ENCODE measurements around the gene CCDC33. TPM values are rescaled to one million over a fixed set of nuclear protein-coding genes. Genes with fewer than 3 reads are reported as not detected.

CCDC33 gene
- total and polyA plus RNA-seq, 2 donors (not counting 1 experiment from before 2014, with no cell fraction given) = not detected

DNA sequence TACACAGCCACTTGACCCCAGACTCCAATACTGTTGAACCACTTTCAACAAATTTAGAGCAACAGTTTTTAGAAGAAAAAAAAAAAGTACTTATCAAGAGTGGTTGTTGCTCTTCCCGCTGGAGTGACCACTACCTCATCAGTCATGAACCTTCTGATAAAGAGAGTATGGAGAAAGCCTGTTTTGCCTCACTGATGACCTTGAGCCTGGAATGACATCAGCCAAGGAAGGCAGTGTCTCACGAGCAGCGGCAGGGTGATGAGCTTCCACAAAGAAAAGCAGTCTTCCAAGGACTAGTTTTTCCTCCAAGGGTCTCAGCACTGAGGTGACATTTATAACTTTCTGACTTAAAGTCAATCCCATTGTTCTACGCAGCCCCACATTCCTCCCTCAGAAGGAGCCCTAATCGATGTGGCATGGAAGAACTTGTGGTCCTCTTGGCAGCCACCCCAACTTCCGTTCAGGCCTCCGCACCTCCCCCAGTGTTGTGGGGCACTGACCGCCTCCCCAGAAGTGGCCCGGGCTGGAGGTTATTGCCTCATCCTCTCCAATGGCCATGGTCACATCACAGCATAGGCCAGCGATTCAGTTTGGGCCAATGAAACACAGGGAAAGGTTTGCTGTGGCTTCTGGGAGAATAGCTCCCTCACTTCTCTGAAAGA is 133.1 kb downstream of the CCDC33 start:
- H3K27ac ChIP-seq (ENCODE audit: low read length in 2 of 2) = no peak overlapping the region
- no peaks in the 10 kb centered on the region for H4K20me1 ChIP-seq (ENCODE audit: control insufficient read depth, insufficient read depth, low read length, poor library complexity, severe bottlenecking)
- ChIA-PET POLR2A (no interaction called here), CTCF (interaction anchor here (0.7 to 23.1 kb wide), 5 partner anchors 9 to 400 kb away, joined by 3 to 855 read pairs (median 4); partner anchors contain the start of gene SEMA7A)
- peaks cover 5% of the 10 kb centered on the region for H3K4me1 Mint-ChIP-seq
- H3K4me3 ChIP-seq (ENCODE audit: control extremely low read depth in 1 of 5, extremely low read depth in 1 of 5, insufficient read depth in 1 of 5, low read depth in 2 of 5, low read length in 4 of 5) = no peak overlapping the region
- no peaks in the 10 kb centered on the region for H3K79me2 ChIP-seq (ENCODE audit: control insufficient read depth, insufficient read depth, low read length)
- H3K9me3 ChIP-seq (ENCODE audit: control extremely low read depth in 1 of 3, control insufficient read depth in 2 of 3, insufficient read depth in 1 of 3, low read length in 2 of 3) = peaks cover 0 to 4% (median 0%) of the 10 kb centered on the region in 3 donors
- peaks cover 14 to 16% of the 10 kb centered on the region in 2 donors for H3K4me1 ChIP-seq (ENCODE audit: control insufficient read depth in 2 of 2, insufficient read depth in 2 of 2, low read length in 2 of 2)
- no peak for TF ChIP-seq EZH2 (IDR thresholded peaks at IDR 0.05; ENCODE audit: borderline replicate concordance, insufficient read depth, low read depth, low read length, poor library complexity, severe bottlenecking)
- TF ChIP-seq, protein P1, sequence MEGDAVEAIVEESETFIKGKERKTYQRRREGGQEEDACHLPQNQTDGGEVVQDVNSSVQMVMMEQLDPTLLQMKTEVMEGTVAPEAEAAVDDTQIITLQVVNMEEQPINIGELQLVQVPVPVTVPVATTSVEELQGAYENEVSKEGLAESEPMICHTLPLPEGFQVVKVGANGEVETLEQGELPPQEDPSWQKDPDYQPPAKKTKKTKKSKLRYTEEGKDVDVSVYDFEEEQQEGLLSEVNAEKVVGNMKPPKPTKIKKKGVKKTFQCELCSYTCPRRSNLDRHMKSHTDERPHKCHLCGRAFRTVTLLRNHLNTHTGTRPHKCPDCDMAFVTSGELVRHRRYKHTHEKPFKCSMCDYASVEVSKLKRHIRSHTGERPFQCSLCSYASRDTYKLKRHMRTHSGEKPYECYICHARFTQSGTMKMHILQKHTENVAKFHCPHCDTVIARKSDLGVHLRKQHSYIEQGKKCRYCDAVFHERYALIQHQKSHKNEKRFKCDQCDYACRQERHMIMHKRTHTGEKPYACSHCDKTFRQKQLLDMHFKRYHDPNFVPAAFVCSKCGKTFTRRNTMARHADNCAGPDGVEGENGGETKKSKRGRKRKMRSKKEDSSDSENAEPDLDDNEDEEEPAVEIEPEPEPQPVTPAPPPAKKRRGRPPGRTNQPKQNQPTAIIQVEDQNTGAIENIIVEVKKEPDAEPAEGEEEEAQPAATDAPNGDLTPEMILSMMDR (IDR thresholded peaks at IDR 0.05) = no peak
- DNase-seq = no peak
- no peaks in the 10 kb centered on the region for H3K9me3 Mint-ChIP-seq (ENCODE audit: insufficient read depth)
- no peak overlapping the region for H3K4me2 ChIP-seq (replicated peaks; ENCODE audit: low read depth, low read length, poor library complexity, severe bottlenecking)
- H3K27me3 Mint-ChIP-seq = peaks cover 32% of the 10 kb centered on the region
- no peaks in the 10 kb centered on the region for H3K36me3 ChIP-seq (replicated peaks in 1 of 2; ENCODE audit: control extremely low read depth in 1 of 2, control insufficient read depth in 1 of 2, extremely low read depth in 1 of 2, insufficient read depth in 2 of 2, low read length in 1 of 2)
- H3K27me3 ChIP-seq (replicated peaks in 1 of 4; ENCODE audit: control extremely low read depth in 1 of 4, control insufficient read depth in 3 of 4, insufficient read depth in 4 of 4, low read length in 3 of 4) = peaks cover 0 to 35% (median 26%) of the 10 kb centered on the region in 4 experiments
- no peak overlapping the region for H3K9ac ChIP-seq (ENCODE audit: low read length)
- H3K27ac Mint-ChIP-seq = no peak overlapping the region
- H2AFZ ChIP-seq (ENCODE audit: insufficient read depth, low read depth, low read length, poor library complexity, severe bottlenecking) = no peak overlapping the region
- WGBS (ENCODE audit: insufficient coverage) = 98% methylated on average over 7 of the region's 10 CpGs
- no peak overlapping the region for H3K4me3 Mint-ChIP-seq
- intact Hi-C loops (cut with micrococcal nuclease) = no loop called here
- ATAC-seq (ENCODE audit: low read depth) = no peak

DNA sequence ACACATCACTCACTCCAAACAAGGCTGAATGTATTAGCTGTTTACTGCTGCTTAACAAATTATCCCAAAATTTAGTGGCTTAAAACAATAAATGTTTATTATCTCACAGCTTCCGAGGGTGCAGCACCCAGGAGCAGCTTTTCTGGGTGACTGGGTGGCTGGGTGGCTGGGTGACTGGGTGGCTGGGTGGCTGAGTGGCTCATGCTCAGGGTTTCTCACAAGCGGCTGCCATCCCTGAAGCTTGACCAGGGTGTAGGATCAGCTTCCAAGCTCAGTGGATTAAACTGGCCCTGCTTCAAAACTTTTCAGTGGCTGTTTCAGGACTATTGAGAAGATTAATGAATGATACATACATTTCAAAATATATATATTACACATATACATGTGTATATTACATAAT is 133.6 kb downstream of the CCDC33 start:
- Histone ChIP-seq H3K9me3 (ENCODE audit: control extremely low read depth in 1 of 3, control insufficient read depth in 2 of 3, insufficient read depth in 1 of 3, low read length in 2 of 3) (peaks cover 0 to 4% (median 0%) of the 10 kb centered on the region in 3 donors), H3K4me1 (ENCODE audit: control insufficient read depth in 2 of 2, insufficient read depth in 2 of 2, low read length in 2 of 2) (peaks cover 18 to 21% of the 10 kb centered on the region in 2 donors), H3K9ac (ENCODE audit: low read length) (no peak overlapping the region), H2AFZ (ENCODE audit: insufficient read depth, low read depth, low read length, poor library complexity, severe bottlenecking) (no peak overlapping the region), H3K27me3 (replicated peaks in 1 of 4; ENCODE audit: control extremely low read depth in 1 of 4, control insufficient read depth in 3 of 4, insufficient read depth in 4 of 4, low read length in 3 of 4) (peaks cover 0 to 35% (median 26%) of the 10 kb centered on the region in 4 experiments), H3K4me2 (replicated peaks; ENCODE audit: low read depth, low read length, poor library complexity, severe bottlenecking) (no peak overlapping the region), H3K36me3 (replicated peaks in 1 of 2; ENCODE audit: control extremely low read depth in 1 of 2, control insufficient read depth in 1 of 2, extremely low read depth in 1 of 2, insufficient read depth in 2 of 2, low read length in 1 of 2) (no peaks in the 10 kb centered on the region), H3K4me3 (ENCODE audit: control extremely low read depth in 1 of 5, extremely low read depth in 1 of 5, insufficient read depth in 1 of 5, low read depth in 2 of 5, low read length in 4 of 5) (no peak overlapping the region), H4K20me1 (ENCODE audit: control insufficient read depth, insufficient read depth, low read length, poor library complexity, severe bottlenecking) (no peaks in the 10 kb centered on the region), H3K27ac (ENCODE audit: low read length in 2 of 2) (no peak overlapping the region), H3K79me2 (ENCODE audit: control insufficient read depth, insufficient read depth, low read length) (no peaks in the 10 kb centered on the region)
- DNase-seq = no peak
- no peak for TF ChIP-seq EZH2 (IDR thresholded peaks at IDR 0.05; ENCODE audit: borderline replicate concordance, insufficient read depth, low read depth, low read length, poor library complexity, severe bottlenecking)
- TF ChIP-seq, protein P1 (IDR thresholded peaks at IDR 0.05) = no peak
- no peak overlapping the region for H3K27ac Mint-ChIP-seq
- H3K27me3 Mint-ChIP-seq = peaks cover 28% of the 10 kb centered on the region
- H3K9me3 Mint-ChIP-seq (ENCODE audit: insufficient read depth) = no peaks in the 10 kb centered on the region
- CTCF ChIA-PET = interaction anchor here (0.7 to 23.1 kb wide), 5 partner anchors 9 to 399 kb away, joined by 3 to 855 read pairs (median 4); partner anchors contain the start of gene SEMA7A
- ATAC-seq (ENCODE audit: low read depth) = no peak
- 100% methylated on average over 1 of the region's 2 CpGs for WGBS (ENCODE audit: insufficient coverage)
- H3K4me1 Mint-ChIP-seq = peaks cover 10% of the 10 kb centered on the region
- POLR2A ChIA-PET = no interaction called here
- H3K4me3 Mint-ChIP-seq = no peak overlapping the region
- intact Hi-C loops (cut with micrococcal nuclease) = loop anchor here (5.0 to 10.0 kb wide), 3 partner anchors 418 to 1365 kb away; partner anchors contain the start of gene RPP25
